IPS-NIHi11 (cell line): ENCODE measurements around the gene PKP4.
A peak's percentile ranks its signal among the peaks of the same experiment; 100 is the strongest.

Experiments
- DNase-seq: peaks from one replicate; pipeline ENCODE4 v3.0.0; 2012; ENCODE audit warnings: mixed read lengths, low spot score

PKP4 gene

GRCh38 chr2:158496986-158497385 is 40.2 kb downstream of the PKP4 start:
- no peak for DNase-seq

GRCh38 chr2:158497486-158497885 is 40.7 kb downstream of the PKP4 start:
- DNase-seq = no peak

DNA sequence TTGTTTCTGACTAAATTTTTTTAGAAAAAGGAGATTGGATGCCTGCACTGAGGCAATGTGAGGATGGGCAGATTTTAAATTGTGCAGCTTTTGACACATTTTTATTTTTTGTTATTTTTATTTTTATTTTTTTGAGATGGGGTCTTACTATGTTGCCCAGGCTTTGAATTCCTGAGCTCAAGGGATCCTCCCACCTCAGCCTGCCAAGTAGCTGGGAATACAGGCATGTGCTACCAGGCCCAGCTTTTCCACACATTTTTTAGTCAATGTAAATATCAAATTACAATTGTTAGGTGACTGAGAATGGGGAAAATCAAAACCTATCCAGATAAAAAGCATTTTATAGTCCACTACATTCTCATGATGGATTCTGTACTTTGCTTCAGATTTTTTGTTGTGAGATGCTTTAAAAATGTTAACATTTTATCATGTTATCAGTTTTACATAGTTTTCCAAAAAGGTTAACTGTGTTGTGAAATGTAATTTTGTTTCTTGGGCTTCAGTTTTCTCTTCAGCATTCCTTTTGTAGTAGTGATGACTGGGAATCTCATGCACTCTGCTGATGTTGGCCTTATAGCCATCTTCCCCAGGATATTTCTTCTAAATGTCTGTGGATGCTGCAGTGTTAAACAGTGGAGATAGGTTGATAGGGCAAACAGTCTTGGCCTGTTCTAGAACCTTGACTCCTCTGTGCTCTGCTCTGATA is 41.4 kb downstream of the PKP4 start:
- DNase-seq = no peak

GRCh38 chr2:158498749-158499136 is 42.0 kb downstream of the PKP4 start:
- DNase-seq = no peak

- no peak for DNase-seq
Measured at GRCh38 chr2:158499383-158499782, 42.6 kb downstream of the PKP4 start.

GRCh38 chr2:158500333-158500732 is 43.6 kb downstream of the PKP4 start:
- DNase-seq = no peak

DNA sequence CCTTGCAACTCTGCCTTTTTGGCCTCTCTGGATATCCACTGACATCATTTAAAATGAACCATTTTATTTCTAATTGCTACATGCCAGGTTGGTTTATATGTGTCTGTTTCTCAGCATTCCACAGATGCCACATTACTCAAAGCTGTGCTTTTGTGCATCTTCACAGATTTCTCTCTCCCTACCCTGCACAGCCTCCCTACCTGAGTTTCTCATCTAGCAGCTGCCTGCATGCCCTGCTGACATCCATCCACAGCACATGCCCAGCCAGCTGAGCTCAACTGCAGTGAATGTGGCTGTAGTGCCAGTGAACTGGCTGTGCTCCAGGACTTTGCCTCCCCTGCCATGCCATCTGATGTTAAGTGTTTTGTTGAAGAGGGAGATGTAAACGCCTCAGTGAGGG is 44.5 kb downstream of the PKP4 start:
- no peak for DNase-seq

DNA sequence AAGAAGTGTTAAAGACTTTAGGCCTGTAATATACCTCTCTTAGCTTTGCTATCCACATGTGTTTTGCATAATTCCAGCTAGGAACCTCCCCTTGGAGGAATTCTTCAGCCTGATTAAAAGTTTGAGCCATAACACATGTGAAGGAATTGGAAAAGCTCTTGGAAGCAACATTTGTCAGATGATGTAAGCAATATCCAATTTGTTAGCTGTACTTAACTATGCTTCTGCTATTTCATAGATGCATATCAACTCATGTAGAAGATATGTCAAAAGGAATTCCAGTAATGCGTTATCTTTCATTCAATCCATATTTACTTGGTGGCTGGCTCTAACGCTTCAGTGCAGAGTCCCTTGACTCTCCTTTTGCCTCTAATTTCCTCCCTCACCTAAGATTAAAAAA is 46.2 kb downstream of the PKP4 start:
- DNase-seq = no peak

GRCh38 chr2:158504088-158504487 is 47.3 kb downstream of the PKP4 start:
- DNase-seq = no peak

DNA sequence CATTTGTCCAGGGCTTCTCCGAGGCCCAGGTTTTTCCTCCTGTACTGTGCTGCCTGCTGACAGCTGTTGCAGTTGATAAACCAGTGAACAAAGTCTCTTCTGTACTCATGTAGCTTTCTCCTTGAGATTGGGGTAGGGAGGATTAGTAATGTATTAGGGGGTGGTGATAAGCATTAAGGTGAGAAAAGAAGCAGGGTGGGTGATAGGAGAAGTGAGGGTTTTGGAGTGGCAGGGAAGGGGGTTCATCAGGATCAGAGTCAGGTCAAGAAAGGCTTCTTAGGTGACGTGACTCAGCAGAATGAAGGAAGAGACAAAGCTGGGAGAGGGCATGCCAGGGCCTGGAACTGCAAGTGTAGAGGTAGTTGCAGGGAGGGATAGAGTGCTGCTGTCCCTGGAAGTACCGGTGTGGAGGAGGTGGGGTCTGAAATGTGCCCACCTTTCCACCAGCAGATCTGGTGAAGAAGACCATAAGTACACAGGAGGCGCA is 48.7 kb downstream of the PKP4 start:
- no peak for DNase-seq

GRCh38 chr2:158507141-158507540 is 50.4 kb downstream of the PKP4 start:
- no peak for DNase-seq

- no peak for DNase-seq
Measured at GRCh38 chr2:158507679-158508078, 50.9 kb downstream of the PKP4 start.

DNA sequence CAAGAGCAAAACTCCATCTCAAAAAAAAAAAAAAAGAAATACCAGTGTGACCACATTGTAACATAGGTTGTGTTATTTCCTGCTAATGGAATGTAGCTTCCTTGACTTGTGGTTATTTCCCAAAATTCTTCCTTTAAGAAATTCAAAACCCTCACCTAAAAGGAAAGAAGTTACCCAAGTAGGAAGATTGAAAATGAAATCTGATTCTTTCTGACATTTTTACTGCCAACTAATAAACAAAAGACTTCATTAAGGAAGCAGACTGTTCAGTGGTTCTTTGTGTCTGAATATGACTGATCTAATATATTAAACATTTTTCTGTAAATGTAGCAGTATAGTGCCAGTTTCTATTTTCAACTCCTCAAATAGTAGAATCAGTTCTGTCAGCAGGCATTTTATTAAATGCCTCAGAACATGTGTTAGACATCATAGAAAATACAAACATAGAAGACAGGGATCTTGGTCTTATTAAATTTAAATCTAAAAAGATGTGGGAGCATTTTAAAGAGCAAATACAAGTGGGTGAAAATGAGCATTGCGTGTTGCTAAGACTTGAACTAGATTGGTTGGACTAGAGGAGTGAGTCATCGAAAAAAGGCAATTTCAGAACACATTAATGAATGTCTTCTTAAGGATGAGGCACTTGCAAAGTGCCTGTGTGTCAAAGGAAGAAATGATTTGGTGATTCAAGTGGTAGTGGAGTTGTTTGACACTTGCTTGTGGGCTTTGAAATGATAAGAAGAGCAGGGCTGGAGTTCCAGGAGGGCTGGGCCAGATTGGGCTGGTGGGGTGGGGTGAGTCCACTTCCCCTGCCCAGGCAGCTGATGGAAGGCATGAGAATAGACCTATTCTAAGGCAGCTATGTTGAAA is 53.4 kb downstream of the PKP4 start:
- DNase-seq = no peak

- no peak for DNase-seq
Measured at GRCh38 chr2:158510887-158511286, 54.1 kb downstream of the PKP4 start.

DNA sequence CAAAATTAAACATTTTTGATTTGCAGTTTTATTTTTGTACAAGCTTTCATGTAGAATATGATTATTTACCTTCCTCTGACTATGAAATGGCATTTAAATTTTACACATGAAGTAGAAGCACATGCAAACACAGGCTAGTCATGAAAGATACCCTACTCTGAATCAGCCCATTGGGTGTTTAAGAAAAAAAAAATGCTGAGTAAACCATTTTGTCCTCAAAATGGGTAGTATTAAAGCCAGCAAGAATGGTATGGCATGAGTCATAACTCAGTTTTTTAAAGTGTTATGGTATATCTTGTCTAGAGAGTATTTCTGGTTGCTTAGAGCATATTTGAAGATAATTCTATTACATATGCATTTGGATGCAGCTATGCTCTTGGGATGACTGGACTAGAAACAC is 55.0 kb downstream of the PKP4 start:
- no peak for DNase-seq

GRCh38 chr2:158512323-158512722 is 55.6 kb downstream of the PKP4 start:
- DNase-seq = no peak

GRCh38 chr2:158513841-158514240 is 57.1 kb downstream of the PKP4 start:
- DNase-seq = no peak

DNA sequence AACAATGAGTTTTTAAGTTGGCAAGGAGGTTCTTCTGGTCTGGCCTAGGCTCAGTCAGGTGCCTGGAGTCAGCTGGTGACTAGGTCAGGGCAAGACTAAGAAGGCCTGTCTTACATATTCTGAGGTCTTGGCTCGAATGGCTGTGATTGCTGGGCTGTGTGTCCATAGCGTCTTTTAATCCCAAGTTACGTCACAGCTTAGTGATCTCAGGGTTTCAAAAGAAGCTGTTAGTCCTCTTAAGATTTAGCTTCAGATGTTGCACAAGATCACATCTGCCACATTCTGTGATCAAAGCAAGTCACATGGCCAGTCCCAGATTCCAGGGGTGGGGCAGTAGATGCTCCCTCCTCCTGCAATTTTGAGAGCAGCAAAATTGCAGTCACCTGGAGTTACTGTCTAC is 61.3 kb downstream of the PKP4 start:
- DNase-seq = no peak

GRCh38 chr2:158519481-158519880 is 62.7 kb downstream of the PKP4 start:
- DNase-seq = no peak

- no peak for DNase-seq
Measured at GRCh38 chr2:158529379-158530259, 72.9 kb downstream of the PKP4 start.

DNA sequence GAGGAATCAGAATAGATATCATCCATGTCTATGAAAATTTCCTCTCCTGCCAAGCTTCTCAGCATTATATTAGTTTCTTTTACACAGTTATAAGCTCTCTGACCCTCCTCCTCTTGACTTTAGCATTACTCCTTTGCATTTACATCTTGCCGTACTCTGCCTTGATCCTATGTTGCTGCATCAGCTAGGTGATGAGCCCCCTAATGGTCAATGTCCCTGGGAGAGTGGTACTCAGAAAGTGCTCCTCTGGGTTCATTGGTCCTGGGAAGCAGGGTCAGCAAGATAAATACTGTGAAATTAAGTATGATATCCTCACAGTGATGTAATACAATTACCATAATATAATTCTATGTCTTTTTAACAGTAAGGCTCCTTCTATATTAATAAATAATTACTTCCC is 74.1 kb downstream of the PKP4 start:
- DNase-seq = no peak

- peak; percentile 28 for DNase-seq
Measured at GRCh38 chr2:158533009-158533408, 76.3 kb downstream of the PKP4 start.
